Suprapubic skin (tissue), 4 donors: Measurements from ENCODE around the gene CAMK2D. TPM values are rescaled to one million over a fixed set of nuclear protein-coding genes. Genes with fewer than 3 reads are reported as not detected.

Experiments used
- DNase-seq, 2 donors: peaks; one replicate each; pipeline ENCODE4 v3.0.0-alpha.2; 2019; ENCODE audit warnings: low spot score in 2 of 2
- H3K27ac ChIP-seq: fragments of 200-600 bp; sonication (generic); one replicate; pipeline ENCODE4 v1.5.1; 2019
- H3K27me3 ChIP-seq: fragments of 200-600 bp; sonication (generic); one replicate; pipeline ENCODE4 v1.5.1; 2019
- H3K36me3 ChIP-seq: fragments of 200-600 bp; sonication (generic); one replicate; pipeline ENCODE4 v1.5.1; 2019
- H3K4me1 ChIP-seq: fragments of 200-600 bp; sonication (generic); one replicate; pipeline ENCODE4 v1.5.1; 2019
- H3K4me3 ChIP-seq: fragments of 200-600 bp; sonication (generic); one replicate; pipeline ENCODE4 v1.5.1; 2019; ENCODE audit warnings: mild to moderate bottlenecking
- H3K9me3 ChIP-seq: fragments of 200-600 bp; sonication (generic); one replicate; pipeline ENCODE4 v1.5.1; 2019
- EP300 ChIP-seq: sonication (generic); formaldehyde crosslinking; IDR thresholded peaks from one replicate; pipeline ENCODE4 v1.6.1; 2017; ENCODE audit warnings: antibody characterized with exemption
- POLR2A ChIP-seq, 2 donors: fragments of 450-650 bp; IDR thresholded peaks; one replicate each; pipeline ENCODE4 v1.6.1; 2017; ENCODE audit warnings: antibody characterized with exemption in 2 of 2, mild to moderate bottlenecking in 2 of 2, moderate library complexity in 2 of 2
- POLR2AphosphoS5 ChIP-seq, 3 donors: sonication (generic); formaldehyde crosslinking; IDR thresholded peaks; one replicate each; pipeline ENCODE4 v1.6.1; 2017; ENCODE audit warnings: antibody characterized with exemption in 3 of 3
- WGBS: methylation state at CpG from one replicate; pipeline ENCODE4 v1.1.5; 2018; 5-methylcytosine and 5-hydroxymethylcytosine counted together
- total RNA-seq, 4 donors: library from RNA; depleted of rRNA; stranded (reverse); fragments of >200 nt; gene quantifications; one replicate each; pipeline ENCODE4 v1.1.0, GENCODE V29; 2016
- TF ChIP-seq, protein P1 (sequence below), 2 donors: fragments of 200-600 bp in 1 of 2; fragments of 450-650 bp in 1 of 2; sonication (generic) in 1 of 2; IDR thresholded peaks; one replicate each; pipeline ENCODE4 v1.5.1; 2016 to 2019; ENCODE audit warnings: antibody characterized with exemption in 2 of 2, mild to moderate bottlenecking in 1 of 2, moderate library complexity in 1 of 2

Gene CAMK2D
- total RNA-seq, 4 donors from 2014 or later = 21.5 to 38.2 (median 30.5) TPM

DNA sequence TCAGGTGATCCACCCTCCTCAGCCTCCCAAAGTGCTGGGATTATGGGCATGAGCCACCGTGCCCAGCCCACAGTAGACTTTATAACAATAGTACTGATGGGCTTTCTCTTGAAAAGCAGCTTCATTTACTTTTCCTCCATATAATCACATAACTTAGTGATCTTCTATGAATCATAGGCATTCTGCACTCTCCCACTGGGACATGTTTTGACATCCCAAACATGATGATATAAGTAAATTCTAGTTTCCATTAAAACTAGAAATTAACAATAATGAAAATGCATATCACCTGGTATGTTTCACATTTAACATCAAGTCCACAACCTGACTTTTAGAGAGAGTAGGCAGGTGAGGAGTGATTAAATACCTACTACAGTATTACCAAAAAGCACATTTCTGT is 96.5 kb downstream of the CAMK2D start:
- no peak for DNase-seq
- H3K4me3 ChIP-seq = no peak overlapping the region
- no peaks in the 10 kb centered on the region for H3K36me3 ChIP-seq
- 91% methylated on average over 1 of the region's 1 CpG for WGBS
- no peak overlapping the region for H3K27ac ChIP-seq
- H3K4me1 ChIP-seq = no peaks in the 10 kb centered on the region
- H3K9me3 ChIP-seq = no peaks in the 10 kb centered on the region
- TF ChIP-seq POLR2A (IDR thresholded peaks at IDR 0.05) (no peak), POLR2AphosphoS5 (IDR thresholded peaks at IDR 0.05) (no peak), EP300 (no peak)
- TF ChIP-seq, protein P1, sequence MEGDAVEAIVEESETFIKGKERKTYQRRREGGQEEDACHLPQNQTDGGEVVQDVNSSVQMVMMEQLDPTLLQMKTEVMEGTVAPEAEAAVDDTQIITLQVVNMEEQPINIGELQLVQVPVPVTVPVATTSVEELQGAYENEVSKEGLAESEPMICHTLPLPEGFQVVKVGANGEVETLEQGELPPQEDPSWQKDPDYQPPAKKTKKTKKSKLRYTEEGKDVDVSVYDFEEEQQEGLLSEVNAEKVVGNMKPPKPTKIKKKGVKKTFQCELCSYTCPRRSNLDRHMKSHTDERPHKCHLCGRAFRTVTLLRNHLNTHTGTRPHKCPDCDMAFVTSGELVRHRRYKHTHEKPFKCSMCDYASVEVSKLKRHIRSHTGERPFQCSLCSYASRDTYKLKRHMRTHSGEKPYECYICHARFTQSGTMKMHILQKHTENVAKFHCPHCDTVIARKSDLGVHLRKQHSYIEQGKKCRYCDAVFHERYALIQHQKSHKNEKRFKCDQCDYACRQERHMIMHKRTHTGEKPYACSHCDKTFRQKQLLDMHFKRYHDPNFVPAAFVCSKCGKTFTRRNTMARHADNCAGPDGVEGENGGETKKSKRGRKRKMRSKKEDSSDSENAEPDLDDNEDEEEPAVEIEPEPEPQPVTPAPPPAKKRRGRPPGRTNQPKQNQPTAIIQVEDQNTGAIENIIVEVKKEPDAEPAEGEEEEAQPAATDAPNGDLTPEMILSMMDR (IDR thresholded peaks at IDR 0.05) = no peak
- H3K27me3 ChIP-seq = no peaks in the 10 kb centered on the region

GRCh38 chr4:113662581-113662980 is 99.0 kb downstream of the CAMK2D start:
- TF ChIP-seq EP300 = no peak
- no peak for TF ChIP-seq POLR2AphosphoS5 (IDR thresholded peaks at IDR 0.05)
- TF ChIP-seq, protein P1 (IDR thresholded peaks at IDR 0.05) = no peak
- no peak for TF ChIP-seq POLR2A (IDR thresholded peaks at IDR 0.05)
- Histone ChIP-seq H3K27me3 (no peaks in the 10 kb centered on the region), H3K9me3 (no peaks in the 10 kb centered on the region), H3K36me3 (no peaks in the 10 kb centered on the region), H3K4me1 (no peaks in the 10 kb centered on the region), H3K27ac (no peak overlapping the region), H3K4me3 (no peak overlapping the region)
- no peak for DNase-seq
- 78% methylated on average over 3 of the region's 3 CpGs for WGBS

- no peaks in the 10 kb centered on the region for H3K36me3 ChIP-seq
- H3K27ac ChIP-seq = no peak overlapping the region
Measured at GRCh38 chr4:113659127-113659526, 102.4 kb downstream of the CAMK2D start.

GRCh38 chr4:113657586-113658233 is 103.8 kb downstream of the CAMK2D start:
- Histone ChIP-seq H3K9me3 (no peaks in the 10 kb centered on the region), H3K27me3 (no peaks in the 10 kb centered on the region), H3K36me3 (no peaks in the 10 kb centered on the region), H3K4me1 (peaks cover 4% of the 10 kb centered on the region), H3K4me3 (no peak overlapping the region), H3K27ac (no peak overlapping the region)
- 47% methylated on average over 3 of the region's 3 CpGs for WGBS
- no peak for DNase-seq
- TF ChIP-seq, protein P1 (IDR thresholded peaks at IDR 0.05) = no peak
- TF ChIP-seq EP300 = no peak
- TF ChIP-seq POLR2AphosphoS5 (IDR thresholded peaks at IDR 0.05) = no peak
- TF ChIP-seq POLR2A (IDR thresholded peaks at IDR 0.05) = no peak

More at GRCh38 chr4:113659127-113659526, 102.4 kb downstream of the CAMK2D start:
- Histone ChIP-seq H3K4me3 (no peak overlapping the region), H3K4me1 (peaks cover 4% of the 10 kb centered on the region), H3K9me3 (no peaks in the 10 kb centered on the region), H3K27me3 (no peaks in the 10 kb centered on the region)
- no peak for DNase-seq
- 97% methylated on average over 1 of the region's 1 CpG for WGBS
- TF ChIP-seq POLR2A (IDR thresholded peaks at IDR 0.05) = no peak
- TF ChIP-seq EP300 = no peak
- TF ChIP-seq, protein P1 (IDR thresholded peaks at IDR 0.05) = no peak
- TF ChIP-seq POLR2AphosphoS5 (IDR thresholded peaks at IDR 0.05) = no peak

DNA sequence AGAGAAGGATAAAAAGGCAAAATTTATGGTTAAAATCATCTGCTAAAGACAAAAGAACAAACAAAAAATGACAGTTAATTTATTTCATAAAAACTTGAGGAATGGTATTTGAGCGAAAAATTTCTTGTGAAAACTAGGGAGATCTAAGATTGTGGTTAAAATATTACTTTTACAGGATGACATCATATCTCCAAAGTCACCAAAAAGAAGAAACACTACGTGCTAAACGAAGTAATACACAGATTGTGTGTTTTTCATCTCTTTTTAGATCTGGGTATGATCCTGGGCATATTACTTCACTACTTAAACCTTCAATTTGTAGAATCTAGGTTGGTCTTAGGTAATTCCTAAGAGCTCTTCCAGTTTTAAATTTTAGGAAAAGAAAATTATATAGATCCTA is 107.7 kb downstream of the CAMK2D start:
- Histone ChIP-seq H3K27ac (no peak overlapping the region), H3K4me3 (no peak overlapping the region), H3K4me1 (peaks cover 4% of the 10 kb centered on the region), H3K9me3 (no peaks in the 10 kb centered on the region), H3K36me3 (no peaks in the 10 kb centered on the region), H3K27me3 (no peaks in the 10 kb centered on the region)
- 88% methylated on average over 3 of the region's 3 CpGs for WGBS
- no peak for DNase-seq
- TF ChIP-seq, protein P1 (IDR thresholded peaks at IDR 0.05) = no peak
- TF ChIP-seq EP300 (no peak), POLR2A (IDR thresholded peaks at IDR 0.05) (no peak), POLR2AphosphoS5 (IDR thresholded peaks at IDR 0.05) (no peak)
